ENCODE results near the gene GNB5. TPM values are rescaled to one million over a fixed set of nuclear protein-coding genes. Genes with fewer than 3 reads are reported as not detected.
"Not testable (repeated sequence)": the region's sequence is repeated elsewhere in the genome, so short reads cannot be mapped to it uniquely, and the experiment has no call there.

The GNB5 gene
- 19.4 TPM for polyA plus RNA-seq (2013, experiment 1 of 2; ENCODE audit: insufficient read length)
- 20.9 TPM for polyA plus RNA-seq (2013, experiment 2 of 2; ENCODE audit: insufficient read length)

DNA sequence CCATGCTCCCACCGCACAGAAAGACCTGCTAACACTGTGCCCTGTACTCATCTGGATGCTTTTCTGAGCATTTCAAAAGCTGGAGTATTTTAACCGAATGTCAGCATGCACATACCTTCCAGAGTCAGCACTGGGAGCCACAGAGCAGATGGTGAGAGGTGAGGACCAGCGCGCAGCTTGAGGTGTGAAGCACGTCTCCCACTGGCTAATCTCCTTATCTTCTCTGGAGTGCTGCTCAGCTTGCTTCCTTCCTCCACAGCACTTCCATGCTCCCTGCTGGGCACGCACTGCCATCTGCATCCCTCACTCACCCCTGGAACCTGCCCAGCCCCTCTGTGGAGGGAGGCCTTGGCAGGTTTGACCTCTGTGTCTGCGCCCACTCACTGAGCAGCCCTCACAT lies at the start of gene GNB5:
Gene GNB5, minus strand, starts transcription at position 186 of the 400 bp plus-strand sequence. CDS start 6,716 bp downstream, outside the sequence.
- DNase-seq, result no peak

DNA sequence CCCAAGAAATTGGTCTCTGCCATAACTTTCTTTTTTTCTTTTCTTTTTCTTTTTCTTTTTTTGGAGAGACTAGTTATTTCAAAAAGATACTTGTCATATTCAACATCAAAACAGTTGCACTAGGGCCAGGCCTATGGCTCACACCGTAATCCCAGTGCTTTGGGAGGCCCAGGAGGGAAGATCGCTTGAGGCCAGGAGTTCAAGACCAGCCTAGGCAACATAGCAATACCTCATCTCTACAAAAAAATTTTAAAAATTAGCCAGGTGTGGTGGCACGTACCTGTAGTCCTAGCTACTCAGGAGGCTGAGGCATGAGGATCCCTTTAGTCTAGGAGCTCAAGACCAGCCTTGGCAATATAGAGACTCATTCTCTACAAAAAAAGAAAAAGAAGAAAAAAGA lies 49.0 kb upstream of the GNB5 start:
- no peak for DNase-seq

DNA sequence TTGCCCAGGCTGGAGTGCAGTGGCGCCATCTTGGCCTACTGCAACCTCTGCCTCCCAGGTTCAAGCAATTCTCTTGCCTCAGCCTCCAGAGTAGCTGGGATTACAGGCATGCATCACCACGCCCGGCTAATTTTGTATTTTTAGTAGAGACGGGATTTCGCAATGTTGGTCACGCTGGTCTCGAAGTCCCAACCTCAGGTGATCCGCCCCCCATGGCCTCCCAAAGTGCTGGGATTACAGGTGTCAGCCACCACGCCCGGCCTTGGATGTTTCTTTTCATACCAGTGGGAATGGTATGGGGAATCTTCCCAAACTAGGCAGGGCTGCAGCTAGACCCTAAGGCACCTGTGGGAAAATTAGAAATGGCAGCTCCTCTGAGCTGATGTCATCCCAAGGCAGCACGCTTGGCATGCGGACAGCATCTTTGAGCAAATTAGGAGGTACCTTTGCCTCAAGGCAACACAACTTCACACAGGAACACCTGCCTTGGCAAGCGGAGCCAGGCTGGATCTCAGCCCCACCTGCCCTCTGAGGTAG lies 47.9 kb upstream of the GNB5 start:
- not testable (repeated sequence) for DNase-seq

DNA sequence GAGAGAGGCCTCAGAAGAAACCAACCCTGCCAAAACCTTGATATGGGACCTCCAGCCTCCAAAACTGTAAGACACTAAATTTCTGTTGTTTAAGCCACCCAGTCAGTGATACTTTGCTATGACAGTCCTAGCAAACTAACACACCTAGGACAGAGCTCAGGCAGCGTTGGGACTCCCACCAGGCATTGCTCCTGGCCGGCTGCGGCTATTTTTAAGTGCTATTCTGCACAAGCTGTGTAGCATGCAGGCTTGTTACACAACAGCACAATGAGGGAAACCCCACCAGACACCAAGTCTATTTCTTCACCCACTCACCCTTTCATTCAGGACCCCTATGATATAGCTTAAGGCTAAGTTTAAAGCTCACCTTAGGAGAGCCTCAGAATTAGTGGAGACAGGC lies 47.0 kb upstream of the GNB5 start:
- DNase-seq, result no peak

DNA sequence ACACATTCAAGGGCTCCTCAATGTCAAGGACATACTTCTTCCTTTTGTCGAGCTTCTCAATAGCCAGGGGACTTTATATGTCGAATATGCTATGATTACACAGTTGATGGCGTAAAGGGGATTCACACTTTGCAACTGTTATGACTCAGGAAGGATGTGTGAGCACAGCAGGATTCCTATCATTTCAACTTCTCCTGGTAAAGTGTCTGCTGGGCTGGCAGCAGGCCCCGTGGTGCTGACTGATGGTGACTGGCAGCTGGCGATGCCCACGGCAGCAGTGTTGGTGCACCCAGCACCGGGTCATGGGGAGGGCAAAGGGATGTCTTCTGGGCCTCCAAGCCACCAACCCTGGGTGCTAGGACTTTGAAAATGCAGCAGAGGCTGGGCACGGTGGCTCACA lies 44.8 kb upstream of the GNB5 start:
- no peak for DNase-seq

DNA sequence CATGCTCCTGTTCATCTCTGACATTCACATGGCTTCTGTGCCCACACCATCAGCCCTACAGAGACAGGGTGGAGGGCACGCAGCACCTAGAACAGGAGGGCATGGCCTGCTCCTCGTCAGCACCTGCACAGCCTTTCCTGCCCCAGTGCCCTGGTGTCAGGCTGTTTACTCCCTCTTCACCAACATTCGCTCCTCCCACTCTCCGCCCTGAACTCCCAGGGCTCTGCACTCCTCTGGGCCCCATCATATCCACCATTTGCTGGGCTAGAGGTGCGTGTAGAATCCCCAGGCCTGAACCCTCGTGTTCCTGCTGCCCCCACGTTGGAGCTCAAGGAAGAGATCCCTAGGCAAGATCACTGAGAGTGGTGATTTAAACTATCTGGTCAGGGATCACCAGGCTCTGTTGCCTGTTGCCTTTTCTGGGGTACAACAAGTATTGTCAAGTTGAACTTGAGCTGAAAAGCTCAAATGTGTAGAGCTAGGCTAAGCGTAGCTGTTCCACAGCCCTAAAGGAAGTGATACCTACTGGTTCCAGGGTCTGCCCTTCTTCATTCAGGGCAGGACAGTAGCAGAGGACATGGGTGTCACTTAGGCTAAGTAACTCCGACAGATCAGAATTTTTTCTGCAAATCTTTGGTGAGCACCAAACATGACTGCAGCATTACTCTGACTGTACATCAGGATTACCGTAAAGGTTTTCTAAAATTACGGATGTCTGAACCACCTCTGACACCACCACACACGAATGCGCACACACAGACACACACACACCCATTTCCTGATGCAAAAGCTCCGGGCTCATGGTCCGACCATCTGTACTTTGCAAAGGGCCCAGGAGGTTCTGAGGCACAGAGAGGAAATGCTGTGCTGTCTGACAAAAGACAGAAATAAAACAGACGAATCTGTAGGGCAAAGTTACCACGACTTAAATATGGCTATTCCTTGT lies 43.7 kb upstream of the GNB5 start:
- no peak for DNase-seq

DNA sequence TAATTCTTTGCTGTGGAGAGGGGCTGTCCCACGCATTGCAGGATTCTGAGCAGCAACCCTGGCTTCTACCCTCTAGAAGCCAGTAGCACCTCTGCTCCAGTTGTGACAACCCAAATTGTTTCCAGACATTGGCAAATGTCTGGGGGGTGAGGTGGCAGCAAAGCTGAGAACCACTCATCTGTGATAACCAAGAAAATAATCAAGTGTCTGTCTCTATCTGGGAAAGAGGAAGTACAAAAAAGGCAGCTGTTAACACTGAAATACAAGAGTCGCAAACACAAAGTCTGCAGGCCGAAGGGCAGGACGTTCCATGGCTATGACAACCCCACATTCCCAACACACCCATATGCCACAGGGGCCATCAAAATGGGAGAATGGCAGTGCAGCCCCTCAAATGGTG lies 42.2 kb upstream of the GNB5 start:
- DNase-seq, result no peak

DNA sequence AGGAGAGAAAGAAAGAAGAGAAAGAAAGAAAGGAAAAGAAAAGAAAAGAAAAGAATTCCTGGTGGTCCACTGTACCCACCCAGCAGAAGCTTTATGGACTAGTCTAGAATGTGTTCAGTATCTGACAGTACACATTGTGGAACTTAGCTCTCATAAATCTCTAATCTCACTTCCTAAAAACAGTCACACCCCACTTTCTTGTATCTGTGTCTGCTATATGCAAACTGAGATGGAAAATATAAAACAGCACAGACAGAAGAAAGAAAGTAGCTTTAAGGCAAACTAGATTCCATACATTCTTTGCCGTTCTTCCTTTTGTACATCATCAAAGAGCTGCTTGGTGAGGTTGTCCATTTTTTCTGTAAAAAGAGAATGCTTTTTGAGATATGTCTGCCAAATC lies 41.1 kb upstream of the GNB5 start:
- no peak for DNase-seq

DNA sequence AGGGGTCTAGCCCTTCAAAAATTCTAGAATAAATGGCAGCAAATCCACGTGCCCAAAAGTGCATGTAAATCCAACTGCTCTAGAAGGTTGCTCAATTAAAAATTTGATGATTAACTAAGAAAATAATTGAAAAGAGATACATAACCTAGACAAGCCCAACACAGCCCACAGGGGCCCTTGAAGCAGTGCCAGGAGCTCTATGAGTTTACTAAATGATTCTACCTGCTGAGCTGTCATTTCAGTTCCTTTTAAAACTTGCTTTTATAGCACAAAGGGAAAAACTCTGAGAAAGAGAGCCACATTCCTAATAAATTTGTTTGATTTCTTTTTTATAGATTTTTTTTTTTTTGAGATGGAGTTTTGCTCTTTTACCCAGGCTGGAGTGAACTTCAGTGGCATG lies 38.9 kb upstream of the GNB5 start:
- DNase-seq, result no peak

DNA sequence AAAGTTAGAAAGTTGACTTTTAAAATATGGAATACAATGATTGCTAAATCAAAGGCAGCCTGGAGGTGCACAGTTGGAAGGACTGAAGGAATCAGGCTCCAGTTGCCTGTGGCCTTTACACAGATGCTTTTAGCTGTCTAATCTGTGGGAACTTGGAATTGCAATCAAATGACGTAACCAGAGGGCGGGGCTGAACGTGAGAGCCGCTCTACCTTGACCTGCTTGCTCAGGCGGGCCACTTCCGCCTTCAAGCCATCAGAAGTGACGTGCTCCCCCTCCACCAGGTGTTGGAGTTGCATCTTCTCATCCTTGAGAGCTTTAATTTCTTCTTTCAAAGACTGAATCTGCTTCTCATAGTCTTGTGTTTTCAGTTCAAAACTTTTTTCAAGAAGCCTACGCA lies 37.7 kb upstream of the GNB5 start:
- no peak for DNase-seq

DNA sequence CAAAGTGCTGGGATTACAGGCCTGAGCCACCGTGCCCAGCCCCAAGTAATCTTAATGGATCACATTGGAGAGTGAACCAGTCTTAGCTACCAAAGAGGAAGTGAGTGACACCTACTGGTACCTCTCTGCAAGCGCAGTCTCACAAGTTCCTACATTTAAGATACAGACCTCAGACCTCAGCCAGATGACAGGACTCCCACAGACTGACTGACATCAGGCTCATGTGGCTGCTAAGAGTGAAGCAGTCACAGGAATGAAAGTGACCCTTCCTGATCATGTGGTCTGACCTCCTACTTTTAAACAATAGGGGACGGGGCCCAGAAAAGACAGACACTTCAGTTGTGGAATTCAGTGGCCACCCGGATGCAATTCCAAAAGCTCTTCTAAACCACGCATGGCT lies 36.3 kb upstream of the GNB5 start:
- peak; percentile 76 for DNase-seq

DNA sequence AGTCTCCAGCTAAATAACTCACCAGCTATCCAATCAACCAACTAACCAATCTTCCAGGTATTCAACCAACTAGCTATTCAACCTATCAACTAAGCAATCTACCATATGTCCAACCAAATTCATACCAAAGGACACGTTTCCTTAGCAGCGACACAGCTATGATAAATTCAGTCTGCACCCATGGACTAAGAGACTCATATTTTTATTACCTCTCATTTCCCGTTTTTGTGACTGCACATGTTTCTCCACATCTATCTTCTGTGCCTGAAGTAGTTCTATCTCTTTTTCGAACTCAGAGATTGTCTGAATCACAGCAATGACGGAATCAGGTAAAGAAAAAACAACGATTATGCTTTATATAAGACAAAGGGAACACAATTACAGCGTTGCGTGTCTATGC lies 34.0 kb upstream of the GNB5 start:
- DNase-seq, result no peak

DNA sequence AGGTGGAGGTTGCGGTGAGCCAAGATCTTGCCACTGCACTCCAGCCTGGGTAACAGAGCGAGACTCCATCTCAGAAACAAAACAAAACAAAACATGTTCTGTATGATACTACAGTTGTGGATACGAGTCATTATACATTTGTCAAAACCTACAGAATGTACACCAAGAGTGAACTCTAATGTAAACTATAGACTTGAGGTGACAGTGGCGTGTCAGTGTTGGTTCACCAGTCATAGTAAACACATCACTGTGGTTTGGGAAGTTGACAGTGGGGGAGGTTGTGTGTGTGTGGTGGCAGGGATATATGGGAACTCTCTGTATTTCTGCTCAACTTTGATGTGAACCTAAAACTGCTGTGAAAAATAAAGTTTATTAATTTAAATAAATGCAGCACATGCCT lies 33.0 kb upstream of the GNB5 start:
- DNase-seq, result no peak

DNA sequence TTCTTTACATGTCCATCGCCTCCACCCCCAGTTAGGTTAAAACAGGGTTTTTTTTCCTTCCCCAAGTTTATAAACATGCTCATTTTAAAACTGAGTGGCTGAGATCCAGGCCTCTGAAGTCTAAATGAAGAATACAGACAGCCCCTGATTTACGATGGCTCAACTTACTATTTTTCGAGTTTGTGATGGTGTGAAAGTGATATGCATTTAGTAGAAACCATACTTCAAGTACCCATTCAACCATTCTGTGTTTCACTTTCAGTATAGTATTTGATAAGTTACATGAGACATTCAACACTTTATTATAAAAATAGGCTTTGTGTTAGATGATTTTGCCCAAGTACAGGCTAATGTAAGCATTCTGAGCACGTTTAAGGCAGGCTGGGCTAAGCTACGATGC lies 30.5 kb upstream of the GNB5 start:
- DNase-seq, result no peak

DNA sequence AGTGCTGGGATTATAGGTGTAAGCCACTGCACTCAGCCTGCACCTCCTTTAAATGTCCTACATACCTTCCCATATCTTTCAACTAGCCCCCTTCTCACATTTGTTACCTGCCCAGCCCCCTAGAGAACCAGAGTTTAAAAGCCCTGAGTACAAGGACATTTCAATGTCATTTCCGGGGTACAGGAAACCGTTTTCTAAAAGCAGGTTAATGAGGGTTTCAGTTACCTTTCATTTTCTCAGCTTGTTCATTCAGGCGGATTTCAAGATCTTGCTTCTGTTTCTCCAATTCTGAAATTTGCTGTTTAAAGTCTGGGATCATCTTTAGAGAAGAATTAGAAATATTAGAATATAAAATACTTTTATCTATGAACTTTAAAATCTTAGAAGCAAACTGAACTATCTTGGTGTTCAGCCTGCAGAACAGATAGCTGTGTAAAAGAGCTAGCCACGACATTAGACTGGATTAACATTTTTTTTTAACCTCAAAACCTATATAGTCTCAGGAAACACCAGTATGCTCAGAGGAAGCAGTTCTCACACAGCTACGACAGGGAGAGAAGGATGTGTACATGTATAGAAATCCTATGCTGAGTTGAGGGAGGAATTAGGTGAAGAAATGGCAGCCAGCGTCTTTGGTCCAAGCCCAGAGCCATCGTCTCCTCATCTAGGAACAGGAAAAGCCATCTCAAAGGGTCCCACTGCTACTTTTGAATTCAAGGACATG lies 29.9 kb upstream of the GNB5 start:
- DNase-seq, result no peak

DNA sequence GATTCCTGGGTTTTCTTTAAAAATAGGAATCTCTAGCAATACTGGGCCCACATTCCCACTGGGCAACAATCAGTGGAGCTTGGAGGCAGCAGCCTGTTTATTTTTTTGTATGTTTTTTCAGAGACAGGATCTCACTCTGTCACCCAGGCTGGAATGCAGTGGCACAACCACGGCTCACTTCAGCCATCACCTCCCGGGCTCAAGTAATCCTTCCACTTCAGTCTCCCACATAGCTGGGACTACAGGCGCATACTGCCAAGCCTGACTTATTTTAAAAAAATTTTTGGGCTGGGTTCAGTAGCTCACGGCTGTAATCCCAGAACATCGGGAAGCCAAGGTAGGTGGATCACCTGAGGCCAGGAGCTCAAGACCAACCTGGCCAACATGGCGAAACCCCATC lies 29.1 kb upstream of the GNB5 start:
- DNase-seq, result no peak

DNA sequence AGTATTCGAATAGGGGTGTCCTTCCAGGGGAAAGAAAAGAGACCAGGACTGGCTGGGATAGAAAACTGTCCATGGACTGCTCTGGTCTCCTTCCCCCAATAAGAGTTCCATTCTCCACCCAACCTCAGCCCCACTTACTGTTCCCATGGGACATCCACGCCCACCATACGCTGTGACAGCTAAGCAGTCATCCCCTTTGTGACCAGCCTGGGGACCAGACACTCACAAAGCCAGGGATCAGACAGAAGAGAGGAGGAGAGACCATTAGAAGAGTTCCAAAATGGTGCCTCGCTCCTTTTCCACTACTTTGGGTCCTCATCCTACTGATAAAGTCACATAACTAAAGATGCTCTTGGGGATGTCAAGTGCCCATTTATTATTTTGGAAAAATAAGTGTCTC lies 27.6 kb upstream of the GNB5 start:
- DNase-seq, result no peak

DNA sequence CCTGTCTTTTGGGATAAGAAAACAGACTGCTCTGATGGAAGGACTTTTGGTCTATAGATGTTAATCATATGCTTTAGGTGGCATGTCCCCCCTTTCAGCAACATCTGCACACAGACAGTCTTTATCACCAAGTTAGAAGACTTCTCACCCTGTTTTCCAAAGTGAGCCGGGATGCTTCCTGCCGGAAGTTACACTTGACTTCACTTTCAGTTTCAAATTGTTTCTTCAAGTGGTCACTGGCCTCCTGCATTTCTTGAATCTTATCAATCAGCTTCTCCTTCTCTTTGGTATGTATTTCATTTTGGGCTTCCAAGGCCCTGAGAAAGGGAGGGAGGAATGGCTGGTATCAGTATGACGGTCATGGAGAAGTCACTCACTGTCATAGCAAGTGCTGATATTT lies 27.2 kb upstream of the GNB5 start:
- DNase-seq, result no peak

DNA sequence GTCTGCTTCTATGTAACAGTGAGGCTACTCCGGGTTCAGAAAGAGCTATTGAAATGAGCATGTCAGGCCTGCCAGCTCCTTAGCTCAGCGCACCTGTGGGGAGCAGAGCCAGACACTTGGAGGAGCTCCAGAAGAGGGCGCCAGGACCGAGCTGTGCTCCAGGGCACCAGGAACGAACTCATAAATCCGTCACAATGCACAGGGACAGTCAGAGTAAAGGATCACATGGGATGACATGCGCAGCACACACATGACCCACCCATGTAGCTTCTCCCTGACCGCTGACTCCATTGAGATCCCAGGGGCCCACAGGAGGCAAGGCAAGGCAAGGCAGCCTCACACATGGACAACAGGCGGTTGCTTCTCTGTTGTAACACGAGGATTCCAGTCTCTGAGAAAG lies 26.0 kb upstream of the GNB5 start:
- no peak for DNase-seq

DNA sequence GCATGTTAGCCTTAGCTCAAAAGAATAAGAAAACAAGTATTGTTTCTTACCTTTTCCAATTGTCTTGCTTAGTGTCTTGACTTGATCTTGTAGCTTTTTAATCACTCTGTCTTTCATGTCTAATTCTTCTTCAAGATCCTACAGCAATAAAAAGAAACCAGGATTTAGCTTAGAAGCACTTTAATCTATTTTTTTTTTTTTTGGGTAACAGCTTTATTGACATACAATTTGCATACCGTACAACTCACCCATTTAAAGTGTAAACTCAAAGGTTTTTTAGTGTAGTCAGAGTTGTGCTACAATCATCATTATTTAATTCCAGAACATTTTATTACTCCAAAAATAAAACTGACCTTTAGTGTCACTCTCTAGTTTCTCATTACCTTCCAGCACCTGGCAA lies 23.4 kb upstream of the GNB5 start:
- DNase-seq, result no peak

DNA sequence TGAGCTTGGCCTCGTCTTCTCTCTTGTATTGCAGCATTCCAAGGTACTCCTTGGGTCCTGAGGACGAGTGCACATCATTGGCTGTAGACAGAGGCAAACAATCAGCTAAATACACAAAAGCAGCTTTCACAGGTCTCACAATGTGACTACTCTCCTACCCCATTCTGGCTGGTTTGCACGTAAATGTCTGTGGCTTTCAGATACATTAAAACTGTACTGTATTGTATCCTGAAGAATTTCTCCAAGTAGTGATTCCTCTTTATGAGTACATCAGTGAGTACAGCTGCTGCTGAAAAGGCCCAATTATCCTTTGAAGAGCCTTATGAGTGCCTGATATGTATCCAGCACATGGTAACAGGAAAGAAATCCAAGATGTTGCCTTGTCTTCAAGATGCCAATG lies 22.0 kb upstream of the GNB5 start:
- no peak for DNase-seq

DNA sequence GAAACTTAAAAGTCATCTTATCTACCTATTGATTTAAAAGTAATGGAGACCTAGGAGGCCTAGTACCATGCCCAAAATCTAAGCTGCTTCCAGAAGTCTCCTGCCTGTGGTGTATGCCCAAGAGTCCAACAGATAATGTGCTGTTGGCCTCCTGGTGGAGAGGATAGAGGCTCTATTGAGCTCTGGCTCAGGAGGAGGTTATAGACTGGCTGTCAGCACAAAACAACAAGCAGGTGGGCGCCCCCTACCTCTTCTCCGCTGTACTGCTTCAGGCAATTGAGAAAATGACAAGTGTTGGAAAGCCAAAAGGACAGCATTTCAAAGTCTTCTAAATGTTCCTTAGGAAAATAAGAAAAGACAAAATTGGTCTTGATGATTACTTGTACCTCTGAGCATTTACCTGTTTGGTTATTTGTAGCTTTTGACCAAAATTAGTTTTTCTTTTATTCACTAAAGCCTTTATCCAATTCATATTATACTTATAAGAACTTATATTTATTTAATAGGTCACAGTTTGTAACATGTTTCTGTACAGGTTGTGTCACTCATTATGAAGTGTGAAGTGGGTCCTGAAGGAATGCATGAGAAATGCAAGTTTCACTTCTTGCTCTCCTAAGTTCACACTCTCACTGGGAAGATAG lies 17.2 kb upstream of the GNB5 start:
- DNase-seq, result peak; percentile 69

DNA sequence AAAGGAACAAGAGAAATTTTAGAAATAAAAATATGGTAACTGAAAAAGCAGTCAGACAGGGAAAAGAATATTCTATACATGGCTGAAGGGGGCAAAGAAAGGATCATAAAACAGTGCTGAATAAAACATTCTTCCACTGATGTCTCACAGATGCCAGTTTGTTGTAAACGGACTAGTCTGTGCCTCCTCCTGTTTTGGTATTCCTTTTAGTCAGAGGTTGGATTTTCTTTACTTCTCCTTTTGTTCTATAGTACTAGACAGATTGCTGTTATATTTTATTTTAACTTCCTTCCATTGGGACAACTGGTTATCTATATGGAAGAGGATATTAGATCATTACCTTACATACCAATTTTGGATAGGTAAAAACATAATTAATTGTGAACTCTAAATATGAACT lies 16.0 kb upstream of the GNB5 start:
- no peak for DNase-seq
